Measurements from ENCODE around the gene GDF7.

Gene GDF7

DNA sequence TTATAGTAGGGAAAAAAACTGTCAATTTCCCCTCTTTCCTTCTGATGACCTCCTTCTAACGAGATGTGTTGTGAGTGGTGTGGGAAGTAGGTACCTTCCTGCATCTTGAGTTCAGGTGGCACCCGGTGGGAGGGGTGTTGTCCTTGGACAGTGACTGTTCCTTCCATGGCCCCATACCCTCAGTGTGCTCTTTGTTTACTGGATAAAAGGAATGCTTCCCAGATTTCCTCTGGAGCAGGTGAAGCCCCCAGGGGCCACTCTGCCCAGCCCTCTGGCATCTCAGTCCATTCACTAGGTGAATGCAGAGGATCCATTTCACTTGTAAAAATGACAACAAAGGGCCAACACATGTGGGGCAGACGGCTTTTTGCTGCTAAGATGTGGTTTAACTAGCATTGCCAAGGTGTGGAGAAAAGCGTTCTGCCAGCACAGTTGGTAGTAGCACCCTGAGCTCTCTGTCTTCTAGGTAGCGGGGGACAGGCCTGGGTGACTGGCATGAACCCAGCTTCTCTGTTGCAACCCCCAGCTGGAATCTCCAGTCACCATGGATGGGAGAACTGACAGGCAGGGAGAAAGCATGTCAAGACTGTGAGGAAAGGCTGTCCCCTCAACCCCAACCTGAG, 6.9 kb downstream of the GDF7 start:
- Histone ChIP-seq H3K27ac (no peak overlapping the region), H2AFZ (no peak overlapping the region)

DNA sequence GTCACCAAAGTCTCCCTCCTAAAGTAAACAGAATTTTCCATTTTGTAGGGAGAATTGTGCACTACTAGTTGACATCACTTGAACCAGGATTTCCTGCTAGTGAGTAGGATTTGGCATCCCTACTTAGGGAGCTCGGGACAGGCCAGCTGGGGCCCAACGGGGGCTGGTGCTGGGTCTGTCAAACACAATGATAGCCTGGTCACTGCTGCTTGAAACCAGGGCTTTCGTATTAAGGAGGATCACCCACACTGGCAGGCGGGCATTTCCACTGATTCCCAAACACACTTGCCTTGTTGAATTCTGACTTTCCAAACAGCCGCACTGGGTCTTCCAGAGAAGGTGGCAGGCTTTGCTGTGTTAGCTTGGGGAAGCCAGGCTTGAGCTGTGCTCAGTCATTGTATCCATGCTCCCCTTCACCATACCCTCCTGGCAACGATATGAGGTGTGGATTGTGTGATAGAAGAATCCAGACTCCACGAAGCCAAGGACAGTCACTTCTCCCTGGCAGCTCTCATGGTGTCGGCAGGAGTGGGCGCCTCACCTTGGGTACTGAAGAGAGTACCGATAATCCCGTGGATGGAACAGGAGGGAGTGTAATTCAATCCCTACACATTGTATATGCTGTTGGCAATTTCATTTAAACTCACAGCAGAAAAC, 7.5 kb downstream of the GDF7 start:
- no peaks in the 10 kb centered on the region for H3K4me1 ChIP-seq
- H3K9ac ChIP-seq: no peak overlapping the region
- H3K27ac ChIP-seq: no peak overlapping the region
- H3K9me3 ChIP-seq (ENCODE audit: control insufficient read depth, low read length): no peaks in the 10 kb centered on the region
- no peak overlapping the region for H3K4me3 ChIP-seq (ENCODE audit: low read depth, low read length)
- H3K27me3 ChIP-seq (ENCODE audit: control insufficient read depth, insufficient read depth, low read length): peaks cover 10% of the 10 kb centered on the region
- no peaks in the 10 kb centered on the region for H3K36me3 ChIP-seq (ENCODE audit: control insufficient read depth, insufficient read depth, low read length)
- no peak overlapping the region for H2AFZ ChIP-seq
- H3K79me2 ChIP-seq: no peaks in the 10 kb centered on the region
- H3K4me2 ChIP-seq (ENCODE audit: low read length): no peak overlapping the region
- no peak for TF ChIP-seq CTCF (IDR thresholded peaks at IDR 0.05)

More for the DNA sequence above, 6.9 kb downstream of the GDF7 start:
- TF ChIP-seq CTCF (IDR thresholded peaks at IDR 0.05): no peak
- H3K27me3 ChIP-seq (ENCODE audit: control insufficient read depth, insufficient read depth, low read length): peaks cover 10% of the 10 kb centered on the region
- H3K4me3 ChIP-seq (ENCODE audit: low read depth, low read length): no peak overlapping the region
- no peaks in the 10 kb centered on the region for H3K36me3 ChIP-seq (ENCODE audit: control insufficient read depth, insufficient read depth, low read length)
- no peak overlapping the region for H3K4me2 ChIP-seq (ENCODE audit: low read length)
- no peaks in the 10 kb centered on the region for H3K79me2 ChIP-seq
- H3K9me3 ChIP-seq (ENCODE audit: control insufficient read depth, low read length): no peaks in the 10 kb centered on the region
- H3K4me1 ChIP-seq: no peaks in the 10 kb centered on the region
- H3K9ac ChIP-seq: no peak overlapping the region

DNA sequence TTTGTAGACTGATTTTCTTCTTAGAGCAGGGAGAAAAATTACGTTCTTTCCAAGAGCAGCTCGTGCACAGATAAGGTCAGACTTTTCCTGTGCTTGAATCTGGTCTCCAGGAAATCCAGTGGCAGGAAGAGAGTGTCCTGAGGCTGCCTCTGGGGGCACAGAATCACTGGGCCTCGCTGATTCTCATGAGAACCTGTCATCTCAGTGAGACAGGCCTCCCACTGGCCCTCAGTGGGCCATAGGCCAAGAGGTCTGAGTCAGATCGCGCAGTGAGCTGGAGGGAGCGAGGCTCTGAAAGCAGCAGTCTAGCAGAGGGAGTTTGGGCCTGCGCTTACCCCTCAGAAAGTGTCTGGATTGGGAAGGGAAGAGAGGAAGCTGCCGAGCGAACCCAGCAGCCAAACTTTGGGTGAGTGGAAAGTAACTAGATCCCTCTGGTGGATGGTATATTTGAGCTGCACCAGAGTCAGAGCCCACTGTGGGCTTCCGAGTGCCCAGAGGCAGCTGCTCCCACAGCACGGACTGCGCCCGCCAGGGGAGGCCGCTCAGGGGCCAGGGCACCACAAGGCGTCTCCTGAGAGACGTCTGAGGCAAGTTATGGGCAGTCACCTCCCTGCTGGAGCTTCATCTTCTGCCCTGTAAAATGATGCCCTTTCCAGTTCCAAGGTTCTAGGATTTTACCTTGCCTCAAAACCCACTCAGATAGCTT, 8.2 kb downstream of the GDF7 start:
- no peak overlapping the region for H3K4me3 ChIP-seq (ENCODE audit: low read depth, low read length)
- H3K27me3 ChIP-seq (ENCODE audit: control insufficient read depth, insufficient read depth, low read length): peaks cover 6% of the 10 kb centered on the region
- no peak overlapping the region for H3K4me2 ChIP-seq (ENCODE audit: low read length)
- H2AFZ ChIP-seq: no peak overlapping the region
- H3K9ac ChIP-seq: no peak overlapping the region
- TF ChIP-seq CTCF (IDR thresholded peaks at IDR 0.05): no peak
- no peak overlapping the region for H3K27ac ChIP-seq
- no peaks in the 10 kb centered on the region for H3K4me1 ChIP-seq
- no peaks in the 10 kb centered on the region for H3K36me3 ChIP-seq (ENCODE audit: control insufficient read depth, insufficient read depth, low read length)
- H3K9me3 ChIP-seq (ENCODE audit: control insufficient read depth, low read length): no peaks in the 10 kb centered on the region
- no peaks in the 10 kb centered on the region for H3K79me2 ChIP-seq

- Histone ChIP-seq H2AFZ (no peak overlapping the region), H3K79me2 (no peaks in the 10 kb centered on the region), H3K27me3 (ENCODE audit: control insufficient read depth, insufficient read depth, low read length) (peaks cover 6% of the 10 kb centered on the region), H3K27ac (no peak overlapping the region), H3K9ac (no peak overlapping the region), H3K36me3 (ENCODE audit: control insufficient read depth, insufficient read depth, low read length) (no peaks in the 10 kb centered on the region), H3K9me3 (ENCODE audit: control insufficient read depth, low read length) (no peaks in the 10 kb centered on the region), H3K4me1 (no peaks in the 10 kb centered on the region), H3K4me3 (ENCODE audit: low read depth, low read length) (no peak overlapping the region), H3K4me2 (ENCODE audit: low read length) (no peak overlapping the region)
- no peak for TF ChIP-seq CTCF (IDR thresholded peaks at IDR 0.05)
These were observed 8.9 kb downstream of the GDF7 start for GRCh38 chr2:20675701-20676352.

Measured in parathyroid adenoma (tissue), 2 donors.